GM10266 (cell line): ENCODE data around the gene RAB3B.

ENCODE experiments used
- DNase-seq: peaks from one replicate; pipeline ENCODE4 v3.0.0; 2012; ENCODE audit errors: extremely low spot score
- CTCF ChIP-seq: IDR thresholded peaks from 2 replicates; pipeline ENCODE4 v1.5.1; 2012; ENCODE audit warnings: mild to moderate bottlenecking, low read depth; ENCODE audit not compliant: control insufficient read depth, insufficient read depth; ENCODE audit errors: missing control alignments

RAB3B gene

GRCh38 chr1:51946300-51946699 is 44.2 kb downstream of the RAB3B start:
- TF ChIP-seq CTCF, result no peak

GRCh38 chr1:51945591-51945990 is 44.9 kb downstream of the RAB3B start:
- no peak for TF ChIP-seq CTCF
- no peak for DNase-seq

More at GRCh38 chr1:51946300-51946699, 44.2 kb downstream of the RAB3B start:
- DNase-seq, result no peak

- no peak for TF ChIP-seq CTCF
- no peak for DNase-seq
Measured at GRCh38 chr1:51942281-51942680, 48.2 kb downstream of the RAB3B start.

GRCh38 chr1:51941528-51941927 is 49.0 kb downstream of the RAB3B start:
- no peak for TF ChIP-seq CTCF
- DNase-seq, result no peak

- no peak for DNase-seq
- no peak for TF ChIP-seq CTCF
Measured at GRCh38 chr1:51937112-51937511, 53.4 kb downstream of the RAB3B start.

- no peak for TF ChIP-seq CTCF
- DNase-seq, result no peak
Measured at GRCh38 chr1:51936531-51936930, 54.0 kb downstream of the RAB3B start.

- no peak for TF ChIP-seq CTCF
- DNase-seq, result no peak
Measured at GRCh38 chr1:51933344-51933743, 57.2 kb downstream of the RAB3B start.
